HepG2 (cell line): ENCODE data around the gene ANTKMT. TPM values are rescaled to one million over a fixed set of nuclear protein-coding genes. Genes with fewer than 3 reads are reported as not detected.

Experiments
- ATAC-seq: fragments of 200-7000 bp; cut with Tn5 transposase; 3 replicates; pipeline ENCODE4 v1.9.1; 2020; ENCODE audit warnings: mild to moderate bottlenecking, moderate library complexity
- BruUV-seq: library from RNA; stranded (reverse); fragments of 400-500 nt; replicated peaks from 2 replicates; lab custom pipeline; 2021; lab: Mats Ljungman, UMichigan
- CTCF ChIA-PET: fragments of 300-600 bp; formaldehyde crosslinking; extraction: SDS; loops from one replicate; lab custom pipeline; 2021; ENCODE audit warnings: low total read pairs, inconsistent platforms, low intra/inter-chr PET ratio; lab: Yijun Ruan, JAX
- POLR2A ChIA-PET: fragments of 350-600 bp; sonication (Branson Sonifier 250); formaldehyde crosslinking; loops from one replicate; lab custom pipeline; 2020; ENCODE audit warnings: antibody characterized with exemption, inconsistent platforms; lab: Yijun Ruan, JAX
- DNase-seq: peaks from one replicate; pipeline ENCODE4 v3.0.0-alpha.2; 2015; ENCODE audit warnings: low spot score
- FAIRE-seq: peaks from 3 replicates; lab custom pipeline; 2011; peaks lifted over from hg19 to GRCh38; lab: Jason Lieb, UNC
- H2AFZ ChIP-seq: one replicate; pipeline ENCODE4 v1.6.1; 2011; ENCODE audit warnings: low read length, inconsistent platforms
- H3K27ac ChIP-seq: fragments of 300-600 bp; 3 replicates; pipeline ENCODE4 v1.8.0; 2011; ENCODE audit warnings: mixed run types, mild to moderate bottlenecking, mixed read lengths, low read length, inconsistent platforms; ENCODE audit not compliant: insufficient read depth; ENCODE audit errors: extremely low read length
- H3K27me3 ChIP-seq, 2 experiments: fragments of 200-600 bp in 1 of 2; 2 replicates in 1 of 2; 3 replicates in 1 of 2; pipeline versions ENCODE4 v1.6.0 to v1.8.0; 2011; ENCODE audit warnings: low read length in 2 of 2, mild to moderate bottlenecking in 2 of 2, moderate library complexity in 2 of 2, inconsistent platforms in 1 of 2; ENCODE audit not compliant: insufficient read depth in 2 of 2, control insufficient read depth in 1 of 2
- H3K36me3 ChIP-seq, 2 experiments: fragments of 200-600 bp in 1 of 2; replicated peaks in 1 of 2; 2 replicates in 1 of 2; 3 replicates in 1 of 2; pipeline versions ENCODE4 v1.5.1 to v1.8.0; 2011; ENCODE audit warnings: low read length in 2 of 2, inconsistent platforms in 1 of 2; ENCODE audit not compliant: insufficient read depth in 2 of 2, control insufficient read depth in 1 of 2
- H3K4me1 ChIP-seq: 2 replicates; pipeline ENCODE4 v1.5.1; 2012; ENCODE audit warnings: low read length, inconsistent platforms; ENCODE audit not compliant: insufficient read depth
- H3K4me2 ChIP-seq: 2 replicates; pipeline ENCODE4 v1.6.0; 2011; ENCODE audit warnings: low read depth, low read length, inconsistent platforms
- H3K4me3 ChIP-seq, 3 experiments: fragments of 200-600 bp in 1 of 3; sonication (generic), shearing (Covaris generic) in 1 of 3; replicated peaks in 1 of 3; 2 replicates each; pipeline ENCODE4 v1.5.1; 2011 to 2016; ENCODE audit warnings: low read length in 3 of 3, inconsistent platforms in 2 of 3, low read depth in 2 of 3, mild to moderate bottlenecking in 2 of 3, control low read depth in 1 of 3, mixed read lengths in 1 of 3; ENCODE audit not compliant: insufficient read depth in 1 of 3
- H3K79me2 ChIP-seq: one replicate; pipeline ENCODE4 v1.6.1; 2011; ENCODE audit warnings: low read length, inconsistent platforms; ENCODE audit not compliant: insufficient read depth
- H3K9ac ChIP-seq: 2 replicates; pipeline ENCODE4 v1.6.0; 2011; ENCODE audit warnings: mild to moderate bottlenecking, low read depth, low read length, inconsistent platforms; ENCODE audit not compliant: insufficient read depth
- H3K9me3 ChIP-seq: 2 replicates; pipeline ENCODE4 v1.5.1; 2012; ENCODE audit warnings: mild to moderate bottlenecking, low read length
- H4K20me1 ChIP-seq: 2 replicates; pipeline ENCODE4 v1.6.0; 2011; ENCODE audit warnings: inconsistent platforms, mild to moderate bottlenecking, low read length, moderate library complexity; ENCODE audit not compliant: insufficient read depth
- AKNA ChIP-seq: sonication (generic); formaldehyde crosslinking; IDR thresholded peaks from 2 replicates; pipeline ENCODE4 v1.4.0; 2020; ENCODE audit warnings: missing genetic modification reagents, borderline replicate concordance
- HNRNPLL ChIP-seq: fragments of 200-400 bp; formaldehyde crosslinking; IDR thresholded peaks from 2 replicates; pipeline ENCODE4 v1.6.1; 2017; ENCODE audit warnings: mild to moderate bottlenecking, low read depth, low read length; ENCODE audit not compliant: poor library complexity, severe bottlenecking
- KDM1A ChIP-seq: IDR thresholded peaks from 2 replicates; pipeline ENCODE4 v1.6.1; 2016; ENCODE audit warnings: missing compliant biosample characterization
- PATZ1 ChIP-seq: sonication (generic); formaldehyde crosslinking; IDR thresholded peaks from 2 replicates; pipeline ENCODE4 v1.4.0; 2020; ENCODE audit warnings: missing genetic modification reagents
- PCBP1 ChIP-seq: fragments of 200-400 bp; formaldehyde crosslinking; IDR thresholded peaks from 2 replicates; pipeline ENCODE4 v1.6.1; 2017; ENCODE audit warnings: mild to moderate bottlenecking, low read depth, low read length, borderline replicate concordance
- RBFOX2 ChIP-seq: fragments of 200-400 bp; formaldehyde crosslinking; IDR thresholded peaks from 2 replicates; pipeline ENCODE4 v1.6.1; 2017; ENCODE audit warnings: low read depth, mild to moderate bottlenecking, low read length
- STAG1 ChIP-seq: sonication (generic); formaldehyde crosslinking; IDR thresholded peaks from 2 replicates; pipeline ENCODE4 v1.4.0; 2020; ENCODE audit warnings: missing genetic modification reagents
- ZFX ChIP-seq: sonication (generic); formaldehyde crosslinking; IDR thresholded peaks from 2 replicates; pipeline ENCODE4 v1.4.0; 2020; ENCODE audit warnings: mild to moderate bottlenecking, low read depth, missing genetic modification reagents, moderate library complexity
- ZNF687 ChIP-seq: sonication (generic); formaldehyde crosslinking; IDR thresholded peaks from 2 replicates; pipeline ENCODE4 v1.5.1; 2020; ENCODE audit warnings: mild to moderate bottlenecking, missing genetic modification reagents, moderate library complexity
- ZNF879 ChIP-seq: sonication (generic); formaldehyde crosslinking; IDR thresholded peaks from 2 replicates; pipeline ENCODE4 v1.8.1; 2023; ENCODE audit warnings: missing genetic modification reagents
- WGBS: methylation state at CpG from one replicate; pipeline ENCODE4 v1.1.6; 2017; ENCODE audit warnings: low lambda C conversion rate; 5-methylcytosine and 5-hydroxymethylcytosine counted together
- in situ Hi-C: cut with HindIII; loops from 2 replicates; pipeline ENCODE4 v1.10.0; 2017; ENCODE audit warnings: low pct_unique_long_range_greater_than_20kb; ENCODE audit not compliant: extremely low pct_ligation_motif_present
- intact Hi-C: fragments of 100-400 bp; cut with micrococcal nuclease; formaldehyde crosslinking; loops from one replicate; pipeline ENCODE4 v1.10.0; 2022; ENCODE audit not compliant: unreplicated experiment
- polyA plus RNA-seq, 8 experiments: library from polyadenylated mRNA; depleted of rRNA in 3 of 8; stranded (reverse) in 7 of 8; unstranded in 1 of 8; fragments of >200 nt; fragmentation: Illumina TruSeq in 4 of 8; extraction: Trizol in 4 of 8; gene quantifications; 2 replicates each; pipeline versions ENCODE4 v1.2.1 to v1.2.3, GENCODE V29; 2011 to 2016; ENCODE audit warnings: low read depth in 4 of 8, missing spikeins in 1 of 8, mixed read lengths in 1 of 8; ENCODE audit not compliant: insufficient read depth in 1 of 8
- total RNA-seq, 5 experiments: library from RNA; depleted of rRNA; stranded (reverse); fragments of >200 nt; fragmentation: Illumina TruSeq; extraction: Trizol; gene quantifications; 2 replicates each; pipeline ENCODE4 v1.2.3, GENCODE V29; 2016; ENCODE audit warnings: low read depth in 1 of 5

The ANTKMT gene
- total and polyA plus RNA-seq, 2 of the 13 experiments (the other 11 are each of a cell fraction or from before 2014, with no cell fraction given) = 7.5 to 47.8 TPM

GRCh38 chr16:733382-734207 is 12.6 kb downstream of the ANTKMT start:
- FAIRE-seq (no peak), ATAC-seq (peak; percentile 61), DNase-seq (no peak)
- WGBS = 93% methylated on average over 5 of the region's 34 CpGs
- H3K79me2 ChIP-seq = no peaks in the 10 kb centered on the region
- 0 out of 2 replicates have a peak, but pooled peaks cover 2% of the 10 kb centered on the region for H4K20me1 ChIP-seq
- H3K4me3 ChIP-seq = no peak overlapping the region
- no peak overlapping the region for H3K9ac ChIP-seq
- no peaks in the 10 kb centered on the region for H3K4me1 ChIP-seq
- H3K4me2 ChIP-seq = no peak overlapping the region
- intact Hi-C loops = no loop called here
- in situ Hi-C loops = no loop called here
- H2AFZ ChIP-seq = no peak overlapping the region
- ChIA-PET CTCF (interaction anchor here (2.7 kb wide), 1 partner anchor 21 kb away, joined by 19 read pairs; no protein-coding TSS in a partner anchor), POLR2A (interaction anchor here (2.2 kb wide), 1 partner anchor 13 kb away, joined by 7 read pairs; the partner anchor contains the start of gene ANTKMT)
- no TSS peak for BruUV-seq
- no peak overlapping the region for H3K27ac ChIP-seq
- no peaks in the 10 kb centered on the region for H3K9me3 ChIP-seq
- no peaks in the 10 kb centered on the region for H3K27me3 ChIP-seq
- peaks cover 3 to 25% of the 10 kb centered on the region in 2 experiments; a peak in 2 of 5 replicates for H3K36me3 ChIP-seq
- TF ChIP-seq HNRNPLL (peak; percentile 23), KDM1A (CRISPR knock-in tag) (no peak), ZFX (peak; percentile 38; the same call in 1 of the 2 replicates), PATZ1 (CRISPR knock-in tag) (0 out of 2 replicates have a peak, but pooled peaks have one; percentile 30), ZNF687 (CRISPR knock-in tag) (peak; percentile 48), ZNF879 (CRISPR knock-in tag) (no peak), PCBP1 (0 out of 2 replicates have a peak, but pooled peaks have one; percentile 6), STAG1 (peak; percentile 48), RBFOX2 (0 out of 2 replicates have a peak, but pooled peaks have one; percentile 35), AKNA (CRISPR knock-in tag) (no peak)
